Esophagus muscularis mucosa (tissue), 4 donors: ENCODE measurements around the gene PYROXD2.

Source experiments
- EP300 ChIP-seq: sonication (generic); formaldehyde crosslinking; IDR thresholded peaks from one replicate; pipeline ENCODE4 v1.6.1; 2017; ENCODE audit warnings: antibody characterized with exemption
- POLR2A ChIP-seq: fragments of 450-650 bp; IDR thresholded peaks from one replicate; pipeline ENCODE4 v1.6.1; 2017; ENCODE audit warnings: antibody characterized with exemption, moderate library complexity, mild to moderate bottlenecking, low read depth
- POLR2AphosphoS5 ChIP-seq, 2 donors: sonication (generic); formaldehyde crosslinking; IDR thresholded peaks; one replicate each; pipeline ENCODE4 v1.6.1; 2017; ENCODE audit warnings: antibody characterized with exemption in 2 of 2
- TF ChIP-seq, protein P1 (sequence below), 3 experiments: fragments of 200-600 bp in 2 of 3; fragments of 450-650 bp in 1 of 3; sonication (generic) in 2 of 3; IDR thresholded peaks; one replicate each; pipeline ENCODE4 v1.5.1; 2017 to 2019; ENCODE audit warnings: antibody characterized with exemption in 3 of 3, mild to moderate bottlenecking in 2 of 3, moderate library complexity in 1 of 3

DNA sequence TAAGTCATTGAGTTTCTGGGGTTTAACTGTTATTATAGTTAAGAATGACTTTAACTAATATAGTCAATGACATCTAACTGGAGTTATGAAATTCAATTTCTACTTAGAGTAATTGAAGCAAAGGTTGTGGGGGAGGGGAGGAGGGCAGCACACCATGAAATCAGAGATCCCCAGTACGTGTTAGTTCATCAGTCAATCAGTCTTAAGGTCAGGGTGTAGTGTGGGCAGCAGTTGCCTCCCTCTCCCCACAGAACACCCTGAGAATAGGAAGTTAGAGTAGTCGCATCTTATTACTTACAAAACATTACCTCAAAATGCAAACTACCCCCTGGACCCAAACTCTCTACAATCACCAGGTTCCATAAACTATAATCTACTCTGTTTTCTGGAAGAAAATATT is 38.7 kb upstream of the PYROXD2 start:
- TF ChIP-seq, protein P1, sequence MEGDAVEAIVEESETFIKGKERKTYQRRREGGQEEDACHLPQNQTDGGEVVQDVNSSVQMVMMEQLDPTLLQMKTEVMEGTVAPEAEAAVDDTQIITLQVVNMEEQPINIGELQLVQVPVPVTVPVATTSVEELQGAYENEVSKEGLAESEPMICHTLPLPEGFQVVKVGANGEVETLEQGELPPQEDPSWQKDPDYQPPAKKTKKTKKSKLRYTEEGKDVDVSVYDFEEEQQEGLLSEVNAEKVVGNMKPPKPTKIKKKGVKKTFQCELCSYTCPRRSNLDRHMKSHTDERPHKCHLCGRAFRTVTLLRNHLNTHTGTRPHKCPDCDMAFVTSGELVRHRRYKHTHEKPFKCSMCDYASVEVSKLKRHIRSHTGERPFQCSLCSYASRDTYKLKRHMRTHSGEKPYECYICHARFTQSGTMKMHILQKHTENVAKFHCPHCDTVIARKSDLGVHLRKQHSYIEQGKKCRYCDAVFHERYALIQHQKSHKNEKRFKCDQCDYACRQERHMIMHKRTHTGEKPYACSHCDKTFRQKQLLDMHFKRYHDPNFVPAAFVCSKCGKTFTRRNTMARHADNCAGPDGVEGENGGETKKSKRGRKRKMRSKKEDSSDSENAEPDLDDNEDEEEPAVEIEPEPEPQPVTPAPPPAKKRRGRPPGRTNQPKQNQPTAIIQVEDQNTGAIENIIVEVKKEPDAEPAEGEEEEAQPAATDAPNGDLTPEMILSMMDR (IDR thresholded peaks at IDR 0.05): no peak
- TF ChIP-seq POLR2AphosphoS5 (IDR thresholded peaks at IDR 0.05) (no peak), POLR2A (no peak), EP300 (no peak)
